DMS 273 treated with DMSO at 0.1 percent for 48 hours (cell line): ENCODE measurements around the gene RIN3.

Experiments used
- DNase-seq: peaks from one replicate; lab custom pipeline; 2025; lab: John Stamatoyannopoulos, UW

The RIN3 gene

DNA sequence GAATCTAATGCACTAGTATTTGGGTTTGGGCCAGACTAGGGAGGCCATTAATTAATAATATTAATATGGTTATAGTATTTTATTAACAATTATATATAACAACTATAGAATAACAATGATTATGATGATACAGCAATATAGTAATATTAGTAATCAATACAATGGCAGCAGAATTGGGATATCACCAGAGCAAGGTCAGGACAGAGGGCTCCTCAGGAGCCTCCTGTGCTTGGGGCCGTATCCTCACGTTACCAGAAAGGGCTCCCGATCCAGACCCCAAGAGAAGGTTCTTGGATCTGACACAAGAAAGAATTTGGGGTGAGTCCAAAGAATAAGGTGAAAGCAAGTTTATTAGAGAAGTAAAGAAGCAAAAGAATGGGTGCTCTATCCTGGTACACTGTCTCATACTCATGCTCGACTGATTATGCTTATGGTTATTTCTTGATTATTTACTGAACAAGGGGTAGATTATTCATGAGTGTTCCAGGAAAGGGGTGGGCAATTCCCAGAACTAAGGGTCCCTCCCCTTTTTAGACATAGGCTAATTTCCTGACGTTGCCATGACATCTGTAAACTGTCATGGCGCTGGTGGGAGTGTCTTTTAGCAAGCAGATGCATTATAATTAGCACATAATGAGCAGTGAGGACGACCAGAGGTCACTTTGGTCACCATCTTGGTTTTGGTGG is 61.6 kb downstream of the RIN3 start:
- DNase-seq, result no peak

- no peak for DNase-seq
Observed at GRCh38 chr14:92575748-92576303, 62.2 kb downstream of the RIN3 start.

- no peak for DNase-seq
Observed at GRCh38 chr14:92577321-92577742, 63.8 kb downstream of the RIN3 start.

DNA sequence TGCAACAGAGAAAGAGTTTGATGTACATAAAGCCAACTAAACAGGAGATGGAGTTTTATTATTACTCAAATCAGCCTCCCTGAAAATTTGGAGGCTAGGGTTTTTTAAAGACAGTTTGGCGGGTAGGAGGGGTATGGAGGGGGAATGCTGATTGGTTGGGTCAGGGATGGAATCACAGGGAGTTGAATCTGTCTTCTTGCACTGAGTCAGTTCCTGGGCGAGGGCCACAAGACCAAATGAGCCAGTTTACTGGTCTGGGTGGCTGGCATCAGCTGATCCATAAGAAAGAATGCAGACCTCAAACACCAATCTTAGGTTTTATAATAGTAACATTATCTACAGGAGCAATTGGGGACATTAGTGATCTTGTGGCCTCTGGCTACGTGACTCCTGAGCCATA is 64.9 kb downstream of the RIN3 start:
- DNase-seq, result no peak

DNA sequence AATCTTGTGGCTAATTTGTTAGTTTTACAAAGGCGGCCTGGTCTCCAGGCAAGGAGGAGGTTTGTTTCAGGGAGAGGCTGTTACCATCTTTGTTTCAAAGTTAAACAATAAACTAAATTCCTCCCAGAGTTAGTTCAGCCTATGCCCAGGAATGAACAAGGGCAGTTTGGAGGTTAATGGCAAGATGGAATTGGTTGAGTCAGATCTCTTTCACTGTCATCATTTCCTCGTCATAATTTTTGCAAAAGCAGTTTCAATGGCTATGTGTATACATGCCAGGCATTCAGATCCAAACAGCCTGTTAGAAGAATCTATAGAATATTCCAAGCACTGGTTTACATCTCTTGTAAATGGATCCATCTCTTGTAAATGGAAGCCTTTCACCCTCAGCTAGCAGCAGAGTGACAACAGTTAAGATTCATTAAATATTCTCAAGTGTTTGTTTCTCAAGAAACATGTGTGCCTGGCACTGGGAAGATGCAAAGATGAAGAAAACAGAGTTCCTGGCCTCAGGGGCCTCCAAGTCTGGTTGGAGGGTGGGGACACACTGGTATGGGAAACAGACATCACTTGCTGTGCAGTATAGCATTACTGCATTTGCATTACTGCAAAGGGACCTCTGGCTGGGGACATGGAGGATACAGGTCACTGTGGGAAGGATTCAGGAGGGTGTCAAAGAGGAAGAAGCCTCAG is 65.8 kb downstream of the RIN3 start:
- DNase-seq, result no peak

GRCh38 chr14:92581206-92581605 is 67.6 kb downstream of the RIN3 start:
- no peak for DNase-seq

DNA sequence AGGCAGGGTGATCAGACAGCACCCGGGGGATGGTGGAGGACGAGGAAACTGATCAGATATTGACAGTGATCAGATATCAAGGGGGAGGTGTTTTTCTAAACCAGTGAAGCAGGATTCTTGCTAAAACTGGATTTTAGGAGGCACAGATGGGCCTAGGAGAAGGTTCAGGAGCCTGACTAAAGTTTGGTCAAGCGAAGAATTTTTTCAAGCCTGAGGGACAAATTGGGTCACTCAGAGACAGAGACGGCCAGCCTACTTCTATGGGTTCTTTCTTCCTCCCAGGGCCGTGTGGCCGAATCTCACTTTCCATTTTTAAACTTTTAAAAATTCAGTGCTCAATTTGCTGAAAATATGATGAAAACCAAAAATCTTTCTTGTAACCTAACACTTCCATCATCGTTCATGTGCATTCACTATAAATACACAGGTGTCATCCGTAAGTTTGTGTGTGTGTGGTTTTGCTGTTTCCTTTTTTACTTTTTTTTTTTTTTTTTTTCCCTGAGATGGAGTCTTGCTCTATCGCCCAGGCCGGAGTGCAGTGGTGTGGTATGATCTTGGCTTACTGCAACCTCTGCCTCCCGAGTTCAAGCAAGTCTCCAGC is 68.5 kb downstream of the RIN3 start:
- DNase-seq, result no peak

DNA sequence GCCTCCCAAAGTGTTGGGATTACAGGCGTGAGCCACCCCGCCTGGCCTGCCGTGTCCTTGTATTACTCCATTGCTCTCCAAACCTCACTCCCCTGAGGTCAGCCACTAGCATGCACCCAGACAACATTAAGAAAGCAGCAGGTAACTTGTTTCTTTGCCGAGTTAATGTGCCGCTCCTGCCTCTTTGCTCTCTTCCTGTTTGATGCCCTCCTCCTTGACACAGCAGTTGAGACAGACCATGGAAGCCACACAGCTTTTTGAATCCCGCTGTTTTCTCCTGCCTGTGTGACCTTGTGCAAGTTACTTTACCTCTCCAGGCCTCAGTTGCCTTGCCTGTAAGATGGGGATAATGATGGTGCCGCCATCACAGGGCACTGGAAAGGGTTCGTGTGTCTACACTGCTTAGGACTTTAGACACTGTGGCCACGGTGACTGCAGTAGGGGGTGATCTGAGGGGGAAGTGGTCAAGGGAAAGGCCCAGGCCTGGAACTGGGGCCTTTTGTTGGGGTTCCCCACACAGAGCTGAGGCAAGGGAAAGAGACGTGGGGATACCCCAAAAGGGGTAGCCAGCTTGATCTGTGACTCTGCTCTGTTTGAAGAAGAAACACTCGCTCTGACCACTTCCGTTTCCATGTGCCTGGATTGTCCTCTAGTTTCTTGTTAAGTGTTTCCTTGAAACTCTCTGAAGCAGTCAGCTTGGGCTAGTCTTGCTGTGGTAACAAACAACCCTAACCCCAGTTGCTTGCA is 69.3 kb downstream of the RIN3 start:
- DNase-seq, result no peak

GRCh38 chr14:92584220-92584619 is 70.6 kb downstream of the RIN3 start:
- DNase-seq, result no peak

DNA sequence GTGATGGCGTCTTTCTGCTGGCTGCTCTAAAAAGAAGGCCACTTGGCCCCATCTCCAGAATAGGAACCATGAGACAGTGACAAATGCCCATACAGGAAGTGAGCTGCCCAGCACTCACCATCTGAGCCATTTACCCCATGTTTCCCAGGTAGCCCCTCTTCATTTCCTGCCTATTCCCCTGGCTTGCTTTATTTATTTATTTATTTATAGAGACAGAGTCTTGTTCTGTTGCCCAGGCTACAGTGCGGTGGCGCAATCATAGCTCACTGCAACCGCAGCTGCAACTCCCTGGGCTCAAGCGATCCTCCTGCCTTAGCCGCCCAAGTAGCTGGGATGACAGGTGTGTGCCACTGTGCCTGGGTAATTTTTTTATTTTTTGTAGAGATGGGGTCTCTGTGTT is 71.2 kb downstream of the RIN3 start:
- no peak for DNase-seq

- DNase-seq, result no peak
Observed at GRCh38 chr14:92585981-92586937, 72.7 kb downstream of the RIN3 start.

GRCh38 chr14:92586963-92587699 is 73.5 kb downstream of the RIN3 start:
- no peak for DNase-seq

DNA sequence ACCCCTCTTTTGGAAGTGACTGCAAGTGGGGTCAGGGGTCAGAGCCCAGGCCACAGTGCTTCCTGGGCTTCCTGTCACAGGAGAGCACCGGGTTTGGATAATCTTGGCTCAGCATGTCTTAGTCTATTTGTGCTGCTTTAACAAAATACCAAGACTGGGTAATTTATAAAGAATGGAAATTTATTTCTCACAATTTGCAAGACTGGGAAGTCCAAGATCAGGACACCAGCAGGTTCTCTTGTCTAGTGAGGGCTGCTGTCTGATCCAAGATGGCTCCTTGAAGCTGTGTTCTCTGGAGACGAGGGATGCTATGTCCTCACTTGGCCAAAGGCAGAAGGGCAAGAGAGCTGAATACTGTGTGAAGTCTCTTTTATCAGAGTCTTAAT is 74.1 kb downstream of the RIN3 start:
- DNase-seq, result no peak

DNA sequence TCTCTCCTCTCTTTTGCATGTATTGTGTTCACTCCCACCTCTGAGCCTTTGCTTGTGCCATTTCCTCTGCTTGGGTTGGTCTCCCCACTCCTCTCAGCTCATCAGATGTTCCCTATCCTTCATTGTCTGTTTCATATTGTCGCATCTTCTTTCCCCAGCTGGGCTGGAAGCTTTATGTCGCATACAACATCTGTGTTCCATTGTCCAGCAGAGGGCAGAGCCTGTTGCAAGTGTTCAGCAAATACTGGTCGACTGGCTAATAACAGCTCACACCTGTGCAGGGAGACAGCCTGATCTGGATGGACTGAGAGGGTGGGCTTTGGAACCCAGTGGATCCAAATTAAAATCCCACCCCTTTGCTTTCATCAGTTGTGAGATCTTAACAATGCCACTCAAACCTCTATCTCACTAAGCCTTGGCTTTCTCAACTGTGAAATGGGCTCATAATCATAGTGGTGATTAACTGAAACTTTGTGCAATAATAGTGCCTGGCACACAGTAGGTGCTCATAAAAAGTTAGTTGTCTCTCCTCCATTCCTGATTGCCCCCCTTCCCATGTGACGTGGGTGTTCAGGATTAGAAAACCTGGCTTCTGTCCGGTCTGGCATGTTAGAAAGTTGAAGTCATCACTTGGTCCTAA is 75.8 kb downstream of the RIN3 start:
- DNase-seq, result no peak

GRCh38 chr14:92590176-92590575 is 76.6 kb downstream of the RIN3 start:
- DNase-seq, result no peak

GRCh38 chr14:92590941-92591340 is 77.4 kb downstream of the RIN3 start:
- DNase-seq, result no peak

- no peak for DNase-seq
Observed at GRCh38 chr14:92591346-92591745, 77.8 kb downstream of the RIN3 start.

DNA sequence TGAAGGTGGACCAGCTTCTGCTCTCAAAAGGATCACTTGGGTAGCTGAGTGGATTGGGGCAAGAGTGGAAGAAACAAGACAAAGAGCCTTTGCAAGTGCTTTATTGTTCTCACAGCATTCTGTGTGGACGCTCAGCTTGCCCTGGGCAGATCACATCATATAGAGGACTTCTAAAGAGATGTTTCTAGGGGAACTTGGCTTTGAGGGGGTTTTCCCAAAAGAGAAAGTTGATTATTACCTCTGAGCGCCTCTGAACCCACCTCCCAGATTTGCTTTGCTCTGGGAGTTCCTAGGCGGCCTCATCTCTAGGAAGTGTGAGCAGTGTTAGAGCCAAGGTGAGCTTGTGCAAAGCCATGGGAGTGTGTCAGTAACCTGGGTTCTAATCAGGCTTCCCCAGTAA is 81.7 kb downstream of the RIN3 start:
- DNase-seq, result no peak

DNA sequence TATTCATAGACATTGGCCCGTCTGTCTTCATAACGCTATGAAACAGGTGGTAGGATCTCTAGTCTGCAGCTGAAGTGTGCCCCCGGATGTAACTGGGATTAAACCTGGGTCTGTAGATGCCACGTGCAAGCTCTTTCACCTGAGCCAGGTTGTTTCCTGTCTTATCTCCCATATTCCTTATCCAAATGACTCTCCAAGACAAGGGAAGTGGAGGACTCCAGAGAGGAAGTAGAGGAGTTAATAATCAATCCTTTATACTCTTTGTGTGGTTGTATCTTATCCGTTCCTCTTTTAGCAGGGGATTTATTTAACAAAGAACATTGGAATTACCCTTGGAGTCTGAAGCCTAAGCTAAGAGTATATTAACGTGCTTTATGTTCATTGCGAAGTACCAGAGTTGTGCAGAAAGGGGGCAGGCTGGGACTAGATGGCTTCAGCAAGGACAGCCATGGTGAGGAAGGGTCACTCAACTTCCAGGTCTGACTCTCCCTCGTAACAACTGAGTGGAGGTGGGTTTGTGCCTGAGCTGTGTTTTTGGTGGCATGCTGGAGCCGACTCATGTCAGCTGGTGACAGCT is 82.8 kb downstream of the RIN3 start:
- DNase-seq, result no peak
